Fibroblast of pulmonary artery (primary cell): ENCODE measurements around the gene TWIST2.
A peak's percentile ranks its signal among the peaks of the same experiment; 100 is the strongest.

Experiments used
- DNase-seq: peaks from one replicate; pipeline ENCODE4 v3.0.0-alpha.2; 2010; ENCODE audit warnings: low read depth
- H3K4me3 ChIP-seq: replicated peaks from 2 replicates; pipeline ENCODE4 v1.5.1; 2011; ENCODE audit warnings: low read depth, mild to moderate bottlenecking, control low read depth, low read length, moderate library complexity
- TF ChIP-seq, protein P1 (sequence below): IDR thresholded peaks from 2 replicates; pipeline ENCODE4 v1.5.1; 2011; ENCODE audit warnings: mild to moderate bottlenecking, control low read depth, low read length, inconsistent platforms; ENCODE audit errors: missing control alignments

TWIST2 gene

DNA sequence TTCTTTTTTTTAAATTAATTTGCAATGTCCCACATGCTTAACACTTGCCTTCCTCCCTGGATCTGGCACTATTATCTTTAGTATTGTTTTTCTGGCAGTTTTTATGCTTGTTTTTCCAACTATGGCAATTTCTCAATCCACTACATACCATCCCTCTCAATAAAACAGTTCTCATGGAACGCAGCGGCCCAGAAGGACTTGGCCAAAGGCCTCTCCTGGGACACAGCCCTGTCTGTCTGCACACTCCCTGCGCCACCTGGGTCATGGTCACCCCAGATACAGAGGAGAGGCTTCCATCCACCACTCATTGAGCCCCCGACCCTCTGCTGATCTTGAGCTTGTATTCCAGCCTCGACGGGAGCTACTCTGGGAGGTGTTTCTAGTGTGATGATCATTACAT is 91.2 kb downstream of the TWIST2 start:
- peak; percentile 74 for DNase-seq
- TF ChIP-seq, protein P1, sequence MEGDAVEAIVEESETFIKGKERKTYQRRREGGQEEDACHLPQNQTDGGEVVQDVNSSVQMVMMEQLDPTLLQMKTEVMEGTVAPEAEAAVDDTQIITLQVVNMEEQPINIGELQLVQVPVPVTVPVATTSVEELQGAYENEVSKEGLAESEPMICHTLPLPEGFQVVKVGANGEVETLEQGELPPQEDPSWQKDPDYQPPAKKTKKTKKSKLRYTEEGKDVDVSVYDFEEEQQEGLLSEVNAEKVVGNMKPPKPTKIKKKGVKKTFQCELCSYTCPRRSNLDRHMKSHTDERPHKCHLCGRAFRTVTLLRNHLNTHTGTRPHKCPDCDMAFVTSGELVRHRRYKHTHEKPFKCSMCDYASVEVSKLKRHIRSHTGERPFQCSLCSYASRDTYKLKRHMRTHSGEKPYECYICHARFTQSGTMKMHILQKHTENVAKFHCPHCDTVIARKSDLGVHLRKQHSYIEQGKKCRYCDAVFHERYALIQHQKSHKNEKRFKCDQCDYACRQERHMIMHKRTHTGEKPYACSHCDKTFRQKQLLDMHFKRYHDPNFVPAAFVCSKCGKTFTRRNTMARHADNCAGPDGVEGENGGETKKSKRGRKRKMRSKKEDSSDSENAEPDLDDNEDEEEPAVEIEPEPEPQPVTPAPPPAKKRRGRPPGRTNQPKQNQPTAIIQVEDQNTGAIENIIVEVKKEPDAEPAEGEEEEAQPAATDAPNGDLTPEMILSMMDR, result no peak
- no peak overlapping the region for H3K4me3 ChIP-seq

DNA sequence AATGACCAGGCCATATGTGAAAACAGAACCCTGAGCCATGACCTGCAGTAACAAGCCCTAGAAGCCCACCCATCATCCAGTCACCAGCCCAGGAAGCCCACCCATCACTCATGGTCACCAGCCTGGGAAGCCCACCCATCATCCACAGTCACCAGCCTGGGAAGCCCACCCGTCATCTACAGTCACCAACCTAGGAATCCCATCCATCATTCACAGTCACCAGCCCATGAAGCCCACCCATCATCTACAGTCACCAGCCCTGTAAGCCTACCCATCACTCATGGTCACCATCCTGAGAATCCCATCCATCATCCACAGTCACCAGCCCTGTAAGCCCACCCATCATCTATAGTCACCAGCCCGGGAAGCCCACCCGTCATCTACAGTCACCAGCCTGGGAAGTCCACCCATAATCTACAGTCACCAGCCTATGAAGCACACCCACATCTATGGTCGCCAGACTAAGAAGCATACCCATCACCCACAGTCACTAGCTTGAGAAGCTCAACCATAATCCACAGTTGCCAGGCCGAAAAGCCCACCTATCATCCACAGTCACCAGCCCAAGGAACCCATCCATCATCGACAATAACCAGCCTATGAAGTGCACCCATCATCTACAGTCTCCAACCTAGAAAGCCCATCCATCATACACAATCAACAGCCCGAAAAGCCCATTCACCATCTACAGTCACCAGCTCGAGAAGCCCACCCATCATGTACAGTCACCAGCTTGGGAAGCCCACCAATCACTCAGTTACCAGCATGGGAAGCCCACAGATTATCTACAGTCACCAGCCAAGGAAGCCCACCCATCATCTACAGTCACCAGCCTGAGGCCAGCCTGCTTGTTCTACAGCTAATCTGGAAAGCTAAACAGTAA is 91.9 kb downstream of the TWIST2 start:
- TF ChIP-seq, protein P1, result no peak
- H3K4me3 ChIP-seq, result no peak overlapping the region
- no peak for DNase-seq

DNA sequence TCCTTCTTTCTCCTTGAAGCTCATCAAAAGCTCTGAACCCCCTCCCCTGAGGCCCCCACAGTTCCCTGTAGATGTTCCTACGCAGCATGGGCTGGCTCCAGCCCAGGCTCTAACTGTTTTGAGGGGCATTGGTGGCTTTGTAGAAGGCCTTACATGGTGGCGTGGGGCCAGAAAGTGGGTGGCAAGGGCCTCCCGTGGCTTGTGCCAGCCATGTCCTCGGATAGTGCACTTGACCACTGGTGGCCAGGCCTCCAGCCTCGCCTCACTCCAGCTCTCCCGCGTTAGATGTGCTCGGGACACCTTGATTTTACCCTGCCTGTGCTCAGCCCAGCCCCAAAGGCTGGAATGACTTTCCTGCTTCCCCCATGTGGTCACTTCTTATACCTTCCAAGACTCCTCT is 92.9 kb downstream of the TWIST2 start:
- TF ChIP-seq, protein P1, result no peak
- no peak overlapping the region for H3K4me3 ChIP-seq
- DNase-seq, result no peak

DNA sequence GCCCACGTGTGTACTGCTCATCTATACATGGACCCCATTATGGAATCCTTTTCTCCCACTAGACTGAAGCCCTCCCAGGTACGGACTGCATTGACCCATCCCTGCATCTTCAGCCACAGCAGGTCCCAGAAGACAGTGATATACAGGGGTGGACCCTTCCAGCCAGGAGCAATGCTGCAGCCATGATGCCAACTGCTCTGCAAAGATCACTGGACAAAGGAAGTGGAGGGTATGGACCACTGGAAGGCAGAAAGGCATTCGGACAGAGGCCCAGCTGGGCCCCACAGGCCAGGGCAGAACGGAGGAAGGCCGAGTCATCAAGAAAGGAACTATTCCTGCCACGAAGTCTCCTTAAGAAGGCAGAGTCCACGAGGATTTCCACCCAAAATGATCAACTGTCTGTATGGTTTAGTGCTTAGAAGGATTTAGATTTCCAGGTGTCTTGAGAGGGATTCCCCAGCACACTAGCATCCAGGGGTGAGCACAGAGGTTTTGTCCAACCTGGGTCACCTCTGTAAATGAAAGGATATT is 93.4 kb downstream of the TWIST2 start:
- no peak overlapping the region for H3K4me3 ChIP-seq
- TF ChIP-seq, protein P1, result no peak
- no peak for DNase-seq

DNA sequence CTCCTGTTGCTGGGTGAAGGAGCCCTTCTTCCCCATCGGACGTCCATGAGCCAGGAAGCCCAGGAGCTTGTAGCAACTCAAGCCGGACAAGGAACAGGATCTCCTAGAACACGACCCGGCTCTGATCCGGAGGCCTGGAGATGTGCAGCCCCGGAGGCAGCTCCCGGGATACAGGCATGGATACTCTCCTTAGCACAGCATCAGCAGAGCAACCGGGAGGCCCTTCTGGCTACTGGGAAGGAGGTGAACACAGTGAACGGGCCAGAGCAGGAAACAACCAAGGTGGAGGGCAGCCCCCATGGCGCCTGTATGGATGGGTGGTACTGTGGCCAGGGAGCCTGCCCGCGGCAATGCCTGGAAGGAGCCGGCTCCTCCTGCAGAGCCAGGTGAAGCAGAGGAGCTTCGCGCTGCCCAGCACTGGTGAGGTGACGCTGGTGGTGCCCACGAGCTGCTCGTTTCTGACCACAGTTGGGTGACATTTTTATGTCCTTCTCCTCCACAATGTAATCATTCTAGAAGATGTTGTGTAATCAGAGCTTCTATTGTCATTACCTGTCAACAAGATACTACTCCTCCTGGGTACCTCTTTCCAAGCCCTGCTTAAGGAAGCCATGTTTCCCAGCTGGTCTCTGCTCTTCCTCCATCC is 94.3 kb downstream of the TWIST2 start:
- TF ChIP-seq, protein P1, result no peak
- no peak for DNase-seq

DNA sequence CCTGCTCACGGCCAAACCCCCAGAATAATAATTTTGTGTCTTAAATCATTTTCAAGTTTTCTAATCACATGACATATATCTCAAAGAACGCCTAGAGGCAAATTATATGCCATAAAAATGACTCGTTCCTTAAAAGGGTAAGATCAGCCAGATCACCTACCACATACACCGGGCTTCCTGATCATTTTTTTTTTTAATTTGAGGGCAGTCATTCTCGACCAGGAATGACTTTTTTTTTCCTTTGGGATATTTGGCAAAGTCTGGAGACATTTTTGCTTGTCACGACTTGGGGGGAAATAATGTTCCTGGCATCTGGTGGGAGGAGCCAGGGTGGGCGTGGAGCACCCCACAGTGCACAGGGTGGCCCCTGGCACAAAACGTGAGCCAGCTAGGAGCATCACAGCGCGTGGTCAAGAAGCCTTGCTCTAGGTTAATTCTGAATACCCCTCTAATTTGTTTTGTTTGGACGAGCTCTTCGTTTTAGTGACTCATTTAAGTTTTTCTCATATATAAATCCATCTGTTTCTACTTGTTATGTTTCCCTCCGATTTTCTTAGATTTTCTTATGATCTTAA is 94.9 kb downstream of the TWIST2 start:
- TF ChIP-seq, protein P1, result no peak
- H3K4me3 ChIP-seq, result no peak overlapping the region
- no peak for DNase-seq

More for the DNA sequence above, 94.3 kb downstream of the TWIST2 start:
- no peak overlapping the region for H3K4me3 ChIP-seq
